ENCODE measurements around the gene NUS1. TPM values are rescaled to one million over a fixed set of nuclear protein-coding genes. Genes with fewer than 3 reads are reported as not detected.
"Not testable (repeated sequence)": the region's sequence is repeated elsewhere in the genome, so short reads cannot be mapped to it uniquely, and the experiment has no call there.

NUS1 gene
- total RNA-seq, 4 donors from 2014 or later = 13.1 to 19.0 (median 17.1) TPM

- Histone ChIP-seq H3K9me3 (no peaks in the 10 kb centered on the region), H3K36me3 (no peaks in the 10 kb centered on the region), H3K4me3 (no peak overlapping the region), H3K4me1 (no peaks in the 10 kb centered on the region), H3K27ac (no peak overlapping the region), H3K27me3 (no peaks in the 10 kb centered on the region)
- DNase-seq = no peak
- no peak for TF ChIP-seq POLR2A (IDR thresholded peaks at IDR 0.05)
- TF ChIP-seq, protein P1, sequence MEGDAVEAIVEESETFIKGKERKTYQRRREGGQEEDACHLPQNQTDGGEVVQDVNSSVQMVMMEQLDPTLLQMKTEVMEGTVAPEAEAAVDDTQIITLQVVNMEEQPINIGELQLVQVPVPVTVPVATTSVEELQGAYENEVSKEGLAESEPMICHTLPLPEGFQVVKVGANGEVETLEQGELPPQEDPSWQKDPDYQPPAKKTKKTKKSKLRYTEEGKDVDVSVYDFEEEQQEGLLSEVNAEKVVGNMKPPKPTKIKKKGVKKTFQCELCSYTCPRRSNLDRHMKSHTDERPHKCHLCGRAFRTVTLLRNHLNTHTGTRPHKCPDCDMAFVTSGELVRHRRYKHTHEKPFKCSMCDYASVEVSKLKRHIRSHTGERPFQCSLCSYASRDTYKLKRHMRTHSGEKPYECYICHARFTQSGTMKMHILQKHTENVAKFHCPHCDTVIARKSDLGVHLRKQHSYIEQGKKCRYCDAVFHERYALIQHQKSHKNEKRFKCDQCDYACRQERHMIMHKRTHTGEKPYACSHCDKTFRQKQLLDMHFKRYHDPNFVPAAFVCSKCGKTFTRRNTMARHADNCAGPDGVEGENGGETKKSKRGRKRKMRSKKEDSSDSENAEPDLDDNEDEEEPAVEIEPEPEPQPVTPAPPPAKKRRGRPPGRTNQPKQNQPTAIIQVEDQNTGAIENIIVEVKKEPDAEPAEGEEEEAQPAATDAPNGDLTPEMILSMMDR (IDR thresholded peaks at IDR 0.05) = no peak
These were observed 21.3 kb upstream of the NUS1 start for GRCh38 chr6:117653949-117654348.

DNA sequence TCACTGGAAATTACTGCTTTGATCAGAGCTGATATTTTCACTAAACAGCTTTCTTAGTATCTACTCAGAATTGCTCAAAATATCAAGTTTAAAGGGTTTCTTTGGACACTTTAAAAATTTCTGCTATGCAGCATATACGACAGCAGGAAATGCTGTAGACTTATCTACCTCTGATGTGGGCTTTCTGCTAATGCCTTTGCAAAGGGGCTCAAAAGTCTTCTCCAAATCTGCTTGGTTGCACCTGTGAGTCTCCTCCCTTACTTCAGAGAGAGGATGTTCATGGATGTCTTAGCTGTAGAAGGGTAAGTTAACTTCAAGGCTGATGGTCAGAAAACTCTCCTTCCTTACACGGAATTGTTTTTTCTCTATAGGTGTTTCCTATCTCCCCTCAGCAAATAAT lies 19.9 kb upstream of the NUS1 start:
- H3K36me3 ChIP-seq = no peaks in the 10 kb centered on the region
- H3K9me3 ChIP-seq = no peaks in the 10 kb centered on the region
- TF ChIP-seq, protein P1 (IDR thresholded peaks at IDR 0.05) = no peak
- TF ChIP-seq POLR2A (IDR thresholded peaks at IDR 0.05) = no peak
- H3K4me1 ChIP-seq = no peaks in the 10 kb centered on the region
- H3K27me3 ChIP-seq = no peaks in the 10 kb centered on the region
- H3K27ac ChIP-seq = no peak overlapping the region
- DNase-seq = no peak
- no peak overlapping the region for H3K4me3 ChIP-seq

- no peak for TF ChIP-seq POLR2A (IDR thresholded peaks at IDR 0.05)
- TF ChIP-seq, protein P1 (IDR thresholded peaks at IDR 0.05) = no peak
- H3K27ac ChIP-seq = no peak overlapping the region
These were observed 8.4 kb upstream of the NUS1 start for GRCh38 chr6:117666881-117667280.

DNA sequence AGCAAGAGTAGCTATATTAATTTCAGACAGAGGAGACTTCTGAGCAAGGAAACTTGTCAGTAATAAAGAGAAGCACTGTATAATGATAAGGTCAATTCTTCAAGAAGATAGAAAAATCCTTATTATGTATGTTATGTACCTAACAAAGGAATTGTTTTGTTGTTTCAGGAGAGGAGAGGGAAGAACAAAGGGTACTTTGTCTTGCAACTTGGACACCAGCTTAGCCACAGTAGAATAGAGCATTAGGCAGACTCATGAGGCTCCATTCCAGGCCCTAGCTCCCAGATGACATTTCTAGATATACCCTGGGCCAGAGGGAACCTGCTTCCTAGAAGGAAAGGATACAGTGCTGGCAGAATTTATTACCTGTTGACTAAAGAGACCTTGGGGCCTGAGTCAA lies 6.5 kb upstream of the NUS1 start:
- Histone ChIP-seq H3K4me1 (no peaks in the 10 kb centered on the region), H3K27me3 (no peaks in the 10 kb centered on the region), H3K36me3 (no peaks in the 10 kb centered on the region), H3K9me3 (no peaks in the 10 kb centered on the region), H3K27ac (no peak overlapping the region), H3K4me3 (no peak overlapping the region)
- DNase-seq = no peak
- TF ChIP-seq, protein P1 (IDR thresholded peaks at IDR 0.05) = no peak
- no peak for TF ChIP-seq POLR2A (IDR thresholded peaks at IDR 0.05)

More at GRCh38 chr6:117666881-117667280, 8.4 kb upstream of the NUS1 start:
- Histone ChIP-seq H3K4me3 (no peak overlapping the region), H3K9me3 (no peaks in the 10 kb centered on the region), H3K27me3 (no peaks in the 10 kb centered on the region), H3K36me3 (no peaks in the 10 kb centered on the region), H3K4me1 (no peaks in the 10 kb centered on the region)
- DNase-seq = no peak

DNA sequence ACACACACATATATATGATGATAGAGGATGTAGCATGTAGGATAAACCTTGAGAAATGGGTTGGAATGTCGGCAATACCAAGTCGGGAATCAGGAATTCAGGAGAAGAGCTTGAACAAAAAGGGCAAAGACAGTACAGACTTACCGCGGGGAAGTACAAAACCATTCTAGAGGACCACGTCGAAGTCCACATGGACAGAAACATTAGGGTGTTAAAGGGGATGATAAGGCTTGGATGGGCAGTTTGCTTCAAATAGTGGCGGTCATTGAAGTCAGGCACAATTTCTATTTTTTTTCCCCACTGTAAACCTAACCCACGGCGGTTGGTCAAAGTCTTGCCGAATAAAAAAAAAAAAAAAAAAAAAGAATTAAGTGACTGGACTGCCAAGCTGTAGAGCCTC lies 766 bp upstream of the NUS1 start:
- TF ChIP-seq, protein P1 (IDR thresholded peaks at IDR 0.05) = no peak
- no peak for TF ChIP-seq POLR2A (IDR thresholded peaks at IDR 0.05)
- Histone ChIP-seq H3K4me3 (peak overlapping the region; percentile 62 to 74 (median 65)), H3K4me1 (peaks cover 2 to 19% (median 9%) of the 10 kb centered on the region in 4 donors), H3K27ac (peak overlapping the region in 1 of 4 donors; percentile 79), H3K9me3 (no peaks in the 10 kb centered on the region), H3K36me3 (no peaks in the 10 kb centered on the region), H3K27me3 (no peaks in the 10 kb centered on the region)
- DNase-seq = no peak

DNA sequence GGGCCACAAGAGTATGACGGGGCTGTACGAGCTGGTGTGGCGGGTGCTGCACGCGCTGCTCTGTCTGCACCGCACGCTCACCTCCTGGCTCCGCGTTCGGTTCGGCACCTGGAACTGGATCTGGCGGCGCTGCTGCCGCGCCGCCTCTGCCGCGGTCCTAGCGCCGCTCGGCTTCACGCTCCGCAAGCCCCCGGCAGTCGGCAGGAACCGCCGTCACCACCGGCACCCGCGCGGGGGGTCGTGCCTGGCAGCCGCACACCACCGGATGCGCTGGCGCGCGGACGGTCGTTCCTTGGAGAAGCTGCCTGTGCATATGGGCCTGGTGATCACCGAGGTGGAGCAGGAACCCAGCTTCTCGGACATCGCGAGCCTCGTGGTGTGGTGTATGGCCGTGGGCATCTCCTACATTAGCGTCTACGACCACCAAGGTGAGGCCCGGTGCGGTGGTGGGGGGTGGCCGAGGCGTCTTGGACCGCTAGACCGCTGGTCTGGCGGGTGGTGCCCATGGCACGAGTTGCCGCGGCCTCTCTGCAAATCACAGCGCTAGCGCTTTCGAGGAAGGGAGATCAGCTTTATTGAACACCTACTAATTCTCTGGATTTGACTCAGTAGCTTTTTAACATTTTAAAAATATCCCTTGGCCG lies 511 bp downstream of the NUS1 start:
- Histone ChIP-seq H3K4me3 (peak overlapping the region; percentile 62 to 74 (median 65)), H3K27ac (peak overlapping the region; percentile 77 to 84 (median 78)), H3K4me1 (peaks cover 2 to 24% (median 9%) of the 10 kb centered on the region in 4 donors)
- not testable (repeated sequence) for H3K9me3 ChIP-seq, H3K36me3 ChIP-seq, H3K27me3 ChIP-seq
- DNase-seq = peak in 1 of 3 donors; percentile 51

Measured in Peyer's patch (tissue), 4 donors.